Activated gamma-delta T cell treated with anti-CD3 and anti-CD28 coated beads, Interleukin-2, amount 50 U/mL, for 16 hours (primary cell): ENCODE results near the gene DDX10.

ENCODE experiments used
- DNase-seq: peaks from one replicate; pipeline ENCODE4 v3.0.0-alpha.2; 2020; ENCODE audit warnings: low read depth

Gene DDX10

DNA sequence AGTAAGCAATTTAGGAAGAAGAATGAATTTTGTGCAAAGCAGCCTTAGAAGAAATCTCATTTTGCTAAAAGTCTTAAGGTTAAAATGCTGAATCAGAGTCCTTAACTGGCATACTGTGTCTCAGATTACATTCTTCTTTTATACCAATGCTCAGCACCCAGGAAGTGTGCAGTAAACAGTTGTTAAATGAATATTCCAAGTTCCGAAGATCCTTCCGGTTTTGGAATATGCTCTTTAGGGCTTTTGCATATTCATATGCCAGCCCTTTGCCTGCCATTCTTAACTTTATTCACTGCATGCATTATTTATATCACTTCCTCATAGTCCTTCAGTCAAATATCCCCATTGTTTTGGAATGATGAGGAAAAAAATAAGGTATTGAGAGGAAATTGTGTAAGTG is 242.0 kb downstream of the DDX10 start:
- no peak for DNase-seq

DNA sequence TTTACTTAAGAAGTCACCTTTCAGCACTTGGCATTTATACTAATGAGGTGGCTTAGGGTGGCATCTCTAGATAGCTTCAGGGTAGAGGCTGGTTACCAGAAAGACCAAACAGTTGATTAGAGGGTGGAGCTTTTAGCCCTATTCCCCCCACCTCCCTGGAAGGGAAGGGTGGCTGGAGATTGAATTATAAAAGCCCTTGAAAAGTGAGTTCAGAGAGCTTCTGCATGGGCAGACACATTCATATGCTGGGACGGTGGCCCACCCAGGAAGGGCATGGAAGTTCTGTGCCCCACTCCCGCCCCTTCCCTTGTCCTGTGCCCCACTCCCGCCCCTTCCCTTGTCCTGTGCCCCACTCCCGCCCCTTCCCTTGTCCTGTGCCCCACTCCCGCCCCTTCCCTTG is 244.2 kb downstream of the DDX10 start:
- no peak for DNase-seq

DNA sequence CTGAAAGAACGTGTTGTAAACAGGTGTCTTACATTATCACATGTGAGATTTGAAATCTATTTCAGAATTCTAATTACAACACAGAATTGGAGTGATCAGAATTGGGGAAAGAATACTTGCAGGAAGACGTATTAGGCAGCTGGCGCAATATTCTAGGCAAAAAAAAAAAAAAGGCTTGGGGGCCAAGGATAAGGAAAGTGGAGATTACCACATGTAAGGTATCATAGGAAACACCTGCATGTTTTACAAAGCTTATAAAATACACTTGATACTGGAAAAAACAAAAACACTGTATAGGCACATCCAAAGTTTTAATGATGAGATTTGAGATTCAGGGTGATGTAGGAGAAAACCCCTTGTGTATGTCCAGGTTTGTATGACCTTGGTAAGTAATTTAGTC is 245.1 kb downstream of the DDX10 start:
- no peak for DNase-seq

DNA sequence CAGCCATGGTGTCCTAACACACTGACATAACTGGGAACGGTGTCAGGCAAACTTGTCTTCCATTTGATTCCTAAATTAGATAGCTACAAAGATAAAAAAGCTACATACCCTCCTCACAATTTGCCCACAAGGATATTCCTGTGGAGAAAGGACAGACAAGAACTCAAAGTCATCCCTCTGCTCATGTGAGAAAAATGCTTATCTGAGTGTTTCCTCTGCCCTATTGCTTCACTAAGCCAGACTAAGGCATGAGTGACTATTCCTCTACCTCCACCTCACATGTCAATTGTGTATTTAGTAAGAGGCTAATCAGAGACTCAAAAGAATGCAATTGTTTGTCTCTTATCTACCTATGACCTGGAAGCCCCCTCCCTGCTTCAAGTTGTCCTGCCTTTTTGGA is 247.7 kb downstream of the DDX10 start:
- DNase-seq: no peak

DNA sequence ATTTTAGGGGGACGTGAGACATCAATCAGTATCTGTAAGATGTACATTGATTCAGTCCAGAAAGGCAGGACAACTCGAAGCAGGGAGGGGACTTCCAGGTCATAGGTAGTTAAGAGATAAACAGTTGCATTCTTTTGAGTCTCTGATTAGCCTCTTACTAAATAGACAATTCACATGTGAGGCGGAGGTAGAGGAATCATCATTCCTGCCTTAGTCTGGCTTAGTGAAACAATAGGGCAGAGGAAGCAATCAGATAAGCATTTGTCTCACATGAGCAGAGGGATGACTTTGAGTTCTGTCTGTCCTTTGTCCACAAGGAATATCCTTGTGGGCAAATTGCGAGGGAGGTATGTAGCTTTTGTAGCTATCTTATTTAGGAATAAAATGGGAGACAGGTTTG is 248.3 kb downstream of the DDX10 start:
- DNase-seq: no peak

DNA sequence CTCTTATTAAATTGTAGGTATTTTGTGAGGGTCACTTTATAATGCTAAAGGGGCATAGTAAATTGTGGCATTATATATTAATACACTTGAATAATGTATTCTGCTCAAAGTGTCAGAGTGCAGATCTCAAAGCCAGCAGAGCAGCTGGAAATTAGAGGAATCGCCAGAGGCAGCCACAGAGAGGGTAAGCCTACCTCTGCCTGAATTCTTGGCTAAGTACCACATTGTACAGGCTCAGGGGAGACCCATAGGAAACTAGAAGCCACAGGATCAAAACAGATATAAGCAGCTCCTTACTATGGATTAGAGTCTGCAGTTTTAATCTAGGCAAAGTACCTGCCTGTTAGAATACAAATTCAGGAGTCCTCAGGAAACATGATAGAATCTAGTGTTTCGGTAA is 249.3 kb downstream of the DDX10 start:
- DNase-seq: no peak

DNA sequence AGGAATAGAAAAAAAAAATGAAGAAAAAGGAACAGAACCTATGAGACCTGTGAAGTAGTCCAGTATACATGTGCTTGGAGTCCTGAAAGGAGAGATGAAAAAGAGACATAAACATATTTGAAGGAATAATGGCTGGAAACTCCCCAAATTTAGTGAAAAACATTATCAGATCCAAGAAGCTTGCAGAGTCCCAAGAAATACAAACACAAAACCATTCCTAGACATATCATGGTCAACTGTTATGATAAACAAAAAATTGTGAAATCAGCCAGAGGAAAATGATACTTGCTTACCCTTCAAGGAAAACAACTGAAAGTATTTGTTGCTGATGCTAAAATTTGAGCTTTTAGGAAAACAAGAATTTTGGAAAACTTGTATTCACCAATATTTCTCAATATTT is 250.1 kb downstream of the DDX10 start:
- no peak for DNase-seq

DNA sequence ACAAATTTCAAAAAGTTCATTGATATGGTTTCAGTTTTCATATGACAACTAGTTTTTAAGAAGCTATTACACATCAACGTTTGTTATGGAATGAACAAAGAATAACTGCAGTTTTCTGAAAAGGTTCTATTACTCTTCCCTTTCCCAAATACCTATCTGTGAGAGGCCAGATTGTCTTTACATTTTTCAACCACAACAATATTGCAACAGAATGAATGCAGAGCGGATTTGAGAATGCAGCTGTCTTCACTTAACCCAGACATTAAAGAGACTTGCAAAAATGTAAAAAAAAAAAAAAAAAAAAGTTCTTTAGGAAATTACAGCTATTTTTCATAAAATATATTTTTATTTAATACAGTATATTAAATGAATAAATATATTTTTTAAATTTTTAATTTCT is 250.8 kb downstream of the DDX10 start:
- DNase-seq: no peak

DNA sequence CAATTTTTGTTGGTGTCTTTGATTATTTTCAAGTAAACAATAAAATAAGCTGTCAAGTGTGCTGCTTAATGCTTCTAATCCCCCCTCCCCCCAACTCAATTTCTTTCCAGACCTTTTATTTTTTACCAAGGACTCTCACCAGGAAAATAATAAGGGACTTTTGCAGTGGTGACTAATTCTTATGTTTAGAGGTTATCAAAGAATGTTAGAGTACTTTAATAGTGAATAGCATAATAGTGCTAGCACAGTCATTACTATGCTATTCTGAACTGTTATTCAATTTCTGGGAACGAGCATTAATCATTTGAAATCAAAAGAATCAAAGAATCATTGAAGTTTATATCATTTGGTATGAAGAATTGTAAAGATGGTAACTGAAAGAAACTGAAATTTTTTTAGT is 251.4 kb downstream of the DDX10 start:
- no peak for DNase-seq

DNA sequence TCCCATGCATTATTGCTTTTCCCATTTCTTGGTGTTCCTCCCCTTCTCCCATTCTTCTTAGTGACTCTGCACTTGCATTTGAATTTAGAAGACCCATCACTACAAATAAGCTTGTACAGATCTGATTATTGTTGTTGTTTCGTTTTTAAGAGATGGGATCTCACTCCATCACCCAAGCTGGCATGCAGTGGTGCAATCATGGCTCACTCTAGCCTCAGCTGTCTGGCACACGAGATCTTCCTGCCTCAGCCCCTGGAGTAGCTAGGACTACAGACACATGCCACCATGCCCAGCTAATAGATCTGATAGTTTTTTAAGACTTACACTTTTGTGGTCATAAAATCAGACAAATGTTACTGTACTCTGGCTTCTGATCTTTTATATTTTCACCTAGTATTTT is 252.1 kb downstream of the DDX10 start:
- no peak for DNase-seq

DNA sequence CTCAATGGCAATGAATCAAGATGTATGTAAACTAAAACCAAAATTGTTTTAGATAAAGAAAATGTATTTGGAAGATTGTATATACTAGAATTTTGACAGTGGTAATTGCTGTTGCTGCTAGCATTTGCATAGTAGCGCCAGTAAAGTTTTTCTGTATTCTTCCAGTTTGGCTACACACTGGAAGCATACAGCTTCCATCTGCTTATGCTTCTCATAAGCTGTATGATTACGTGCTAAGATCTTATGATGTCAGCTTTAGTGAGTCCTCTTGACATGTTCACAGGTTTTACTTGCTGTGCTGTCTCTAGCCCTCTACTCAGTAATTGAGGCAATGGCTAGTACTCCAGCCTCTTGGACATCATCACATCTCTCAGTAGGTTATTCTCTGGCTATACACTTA is 256.3 kb downstream of the DDX10 start:
- no peak for DNase-seq

DNA sequence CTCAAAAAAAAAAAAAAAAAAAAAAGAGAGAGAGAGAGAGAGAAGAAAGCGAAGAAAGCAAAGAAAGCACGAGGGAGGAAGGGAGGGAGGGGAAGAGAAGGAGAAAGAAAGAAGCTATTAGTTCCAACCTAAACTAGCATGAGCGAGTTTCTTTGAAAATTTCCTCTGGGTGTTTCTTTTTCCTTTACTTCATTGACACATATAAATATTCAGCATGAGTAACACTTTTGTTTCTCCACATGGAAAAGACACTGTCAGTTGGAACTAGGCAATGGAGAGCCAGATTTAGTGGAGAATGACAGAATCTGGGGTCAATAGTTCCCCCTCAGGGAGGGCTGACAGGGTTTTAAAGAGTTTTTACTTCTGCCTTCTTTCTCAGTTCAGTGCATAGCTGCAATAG is 257.4 kb downstream of the DDX10 start:
- no peak for DNase-seq

DNA sequence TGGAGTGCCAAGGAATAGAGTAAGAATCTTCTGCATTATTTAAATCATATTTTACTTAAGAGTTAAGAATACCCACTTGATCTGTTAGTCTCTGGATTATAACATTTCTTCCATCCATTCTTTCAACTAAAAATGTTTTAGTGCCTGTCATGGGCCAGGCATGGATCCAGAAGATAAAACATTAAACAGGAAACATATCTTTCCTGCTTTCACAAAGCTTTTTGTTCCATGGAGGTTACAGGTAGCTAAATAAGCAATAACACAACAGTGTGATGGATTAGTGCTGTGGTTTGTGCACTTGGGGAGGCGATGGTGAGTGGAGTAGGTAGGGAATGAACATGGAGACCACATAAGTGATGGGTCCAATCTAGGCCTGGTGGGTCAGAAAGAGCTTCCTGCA is 258.5 kb downstream of the DDX10 start:
- no peak for DNase-seq

DNA sequence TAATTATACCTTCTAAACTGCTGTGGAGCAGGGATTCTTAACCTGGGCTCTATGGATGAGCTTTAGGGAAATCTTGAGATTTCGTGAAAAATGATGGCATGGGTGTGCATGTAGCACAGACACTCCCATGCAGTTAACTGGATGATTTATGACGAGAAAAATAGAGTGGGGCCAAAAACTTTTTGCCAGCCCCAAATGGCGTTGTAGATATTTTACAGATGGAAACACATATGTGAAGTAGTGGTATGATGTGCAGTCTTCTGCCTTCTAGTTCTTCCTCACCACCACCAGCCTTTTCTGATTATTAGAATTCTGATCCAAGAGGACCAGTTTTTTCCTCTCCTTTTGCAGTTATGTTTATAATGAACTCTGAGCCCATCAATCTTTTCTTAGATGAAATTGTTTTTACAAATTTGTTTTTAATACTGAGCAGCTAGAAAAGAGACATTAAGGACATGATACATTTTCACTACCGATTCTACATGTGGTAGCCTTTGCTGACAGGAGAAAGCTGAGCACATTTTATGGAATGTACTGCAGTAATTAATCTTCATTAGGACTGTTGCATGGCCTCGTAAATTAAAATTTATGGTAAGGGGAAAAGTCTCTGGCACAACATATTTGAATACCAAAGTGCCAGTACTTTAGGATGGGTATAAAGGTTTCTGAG is 261.4 kb downstream of the DDX10 start:
- no peak for DNase-seq

DNA sequence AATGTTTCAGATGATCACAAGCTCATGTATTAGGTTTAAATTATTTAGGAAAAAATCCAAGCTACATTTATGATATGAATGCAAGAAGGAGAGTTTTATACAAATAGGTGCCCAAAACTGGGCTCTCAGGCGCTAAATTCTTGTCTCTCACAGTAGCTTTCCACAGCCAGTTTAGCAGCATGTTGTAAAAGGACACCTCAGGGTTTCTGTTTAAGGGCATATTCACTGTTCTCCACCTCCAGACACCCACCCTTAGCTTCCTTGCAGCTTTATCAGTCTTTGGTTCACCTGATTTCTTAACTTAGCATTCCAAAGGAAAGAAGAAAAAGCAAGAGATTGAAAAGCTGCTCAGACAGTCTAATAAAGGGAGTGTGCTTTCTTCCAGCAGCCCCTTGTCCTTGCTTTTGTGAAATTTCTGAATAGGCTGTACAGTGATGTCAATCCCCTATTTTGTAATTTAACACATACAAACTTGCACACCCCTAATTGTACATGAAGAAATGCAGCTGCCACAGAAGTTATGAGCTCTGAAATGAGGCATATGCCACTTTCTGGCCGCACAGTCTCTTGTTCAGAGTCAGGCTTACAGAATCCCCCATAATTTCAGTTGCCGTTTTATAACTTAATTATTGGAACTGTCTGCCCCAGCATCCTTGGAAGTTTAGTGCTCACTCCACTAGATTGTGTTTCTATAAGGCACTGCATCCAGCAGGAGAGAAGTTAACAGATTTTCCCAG is 262.1 kb downstream of the DDX10 start:
- no peak for DNase-seq

DNA sequence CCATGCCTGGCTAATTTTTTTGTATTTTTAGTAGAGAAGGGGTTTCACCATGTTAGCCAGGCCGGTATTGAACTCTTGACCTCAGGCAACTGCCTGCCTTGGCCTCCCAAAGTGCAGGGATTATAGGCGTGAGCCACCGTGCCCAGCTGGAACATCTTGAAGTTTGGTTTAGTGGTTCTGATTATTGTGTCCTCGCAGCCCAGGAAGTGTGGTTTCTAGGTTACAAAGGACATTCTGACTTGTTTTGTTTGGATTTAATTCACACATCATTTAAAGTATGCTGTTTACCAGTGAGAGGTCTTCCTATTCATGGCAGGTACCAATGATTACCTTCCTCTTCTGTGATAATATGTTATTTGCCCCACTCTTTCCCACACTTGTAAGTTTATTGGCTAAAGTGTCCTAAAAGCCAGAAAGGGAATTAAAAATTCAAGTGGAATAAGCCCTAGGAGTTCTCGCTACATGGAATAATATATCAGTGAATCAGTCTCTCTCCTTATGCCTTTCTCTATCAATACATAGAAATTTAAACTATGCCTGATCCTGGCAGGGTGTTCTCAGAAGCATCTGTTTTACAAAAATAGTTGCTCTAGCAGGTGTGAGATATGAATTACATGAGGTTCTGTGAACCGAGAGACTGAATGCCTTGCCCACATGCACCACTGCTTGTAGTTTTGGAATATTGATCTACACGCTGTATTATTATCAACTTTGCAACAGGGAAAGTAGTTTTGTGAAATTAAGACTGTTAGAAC is 263.1 kb downstream of the DDX10 start:
- DNase-seq: no peak

DNA sequence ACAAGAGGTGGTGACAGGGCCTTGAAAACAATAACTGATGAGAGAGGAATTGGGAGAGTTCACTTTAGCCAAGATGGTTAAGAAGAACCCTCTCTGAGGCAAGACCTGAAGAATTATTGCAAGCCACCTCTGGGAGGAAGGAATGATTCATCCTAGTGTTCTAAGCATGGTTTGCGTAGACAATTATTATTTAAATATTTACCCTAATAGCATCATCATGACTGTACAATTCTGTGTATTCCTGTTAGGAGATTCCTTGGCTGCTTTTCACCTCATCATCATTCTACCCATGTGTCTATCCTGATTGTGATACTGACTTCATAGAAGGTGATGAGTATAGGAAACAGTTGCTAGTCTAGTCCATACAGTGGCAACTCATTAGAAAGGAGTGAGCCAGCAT is 264.4 kb downstream of the DDX10 start:
- no peak for DNase-seq

DNA sequence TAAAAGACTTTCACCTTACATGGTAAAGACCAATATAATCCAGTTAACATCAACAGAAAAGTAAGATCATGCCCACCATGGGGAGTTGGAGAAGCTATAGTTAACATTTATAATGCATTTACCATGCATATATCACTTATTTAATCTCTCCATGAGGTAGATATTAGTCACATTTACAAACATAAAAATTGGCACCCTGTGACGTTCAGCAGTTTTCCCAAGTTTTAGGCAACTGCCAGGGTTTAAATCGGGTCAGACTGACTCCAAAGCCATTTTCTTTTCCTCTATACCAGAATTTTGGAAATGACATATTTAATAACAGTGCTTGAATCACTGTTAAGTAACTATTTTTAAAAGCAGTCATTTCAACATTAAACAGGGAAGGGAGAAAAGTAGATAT is 266.3 kb downstream of the DDX10 start:
- DNase-seq: no peak

DNA sequence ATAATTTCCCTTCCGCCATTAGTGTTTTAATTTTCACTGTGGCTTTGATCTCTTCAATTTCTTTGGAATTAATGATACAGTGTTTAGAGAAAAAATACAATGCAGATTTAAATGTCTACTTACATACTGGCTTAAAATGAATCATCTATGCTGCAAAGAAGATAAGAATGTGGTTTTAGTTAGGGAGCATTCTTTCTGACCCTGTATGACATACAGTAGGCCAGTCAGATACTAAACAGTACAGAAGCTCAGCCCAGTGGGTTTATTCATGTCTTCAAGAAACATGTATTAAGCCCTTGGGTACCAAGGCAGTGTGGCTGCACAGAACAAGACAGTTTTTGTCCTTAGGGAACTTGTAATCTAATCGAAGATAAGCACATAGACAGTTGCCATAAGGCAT is 268.8 kb downstream of the DDX10 start:
- DNase-seq: no peak

DNA sequence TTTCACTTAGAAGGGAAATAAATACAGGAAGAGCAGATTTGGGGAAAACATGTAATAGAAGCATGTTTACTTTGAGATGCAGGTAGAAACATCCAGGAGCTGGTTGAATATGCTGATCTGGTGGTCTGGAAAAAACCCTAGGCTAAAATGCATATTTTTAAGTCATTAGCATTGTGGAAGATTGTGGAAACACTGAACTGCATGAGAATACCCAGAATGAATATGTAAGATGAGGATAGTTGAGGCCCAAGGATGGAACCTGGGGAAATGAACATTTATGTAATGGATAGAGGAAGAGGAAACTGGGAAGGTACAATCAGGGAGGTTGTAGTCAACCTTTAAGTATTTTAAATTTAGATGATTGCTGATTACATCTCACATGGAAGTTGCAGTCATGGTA is 269.4 kb downstream of the DDX10 start:
- no peak for DNase-seq

DNA sequence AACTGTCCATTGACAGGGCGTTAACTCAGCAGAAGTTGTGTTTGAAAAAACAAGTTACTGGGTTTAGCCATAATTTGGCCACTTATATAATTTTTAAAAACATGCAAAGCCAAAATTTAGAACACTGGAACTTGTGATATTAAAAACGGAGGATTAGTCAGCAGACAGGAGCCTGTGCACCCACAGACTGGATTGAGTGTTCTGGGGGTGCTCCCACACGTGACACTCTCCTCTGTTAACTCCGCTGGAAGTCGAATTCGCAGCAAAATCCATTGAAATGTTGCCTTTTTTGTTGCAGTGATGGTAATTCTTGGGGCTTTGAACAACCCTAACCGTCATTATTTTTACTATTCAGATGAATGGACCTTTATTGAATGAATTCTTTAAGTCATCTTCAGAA is 269.8 kb downstream of the DDX10 start:
- no peak for DNase-seq

DNA sequence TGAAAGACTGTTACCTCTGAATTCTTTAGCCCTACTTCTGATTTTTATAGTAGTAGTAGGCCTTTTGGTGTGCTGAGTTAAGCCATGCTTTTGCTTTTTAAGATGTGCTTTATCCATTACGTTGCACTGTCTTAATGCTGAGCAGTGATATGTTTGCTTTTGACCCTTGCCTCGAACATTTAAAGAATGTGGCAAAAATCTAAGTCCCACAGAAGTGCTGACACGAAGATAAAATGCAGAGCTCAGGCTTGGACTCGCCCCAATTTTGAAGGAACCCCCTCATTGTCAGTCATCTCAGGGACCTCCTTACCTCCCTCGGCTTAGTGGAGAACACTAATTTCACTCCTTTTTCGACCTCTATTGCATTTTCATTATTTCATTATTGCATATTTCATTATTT is 272.9 kb downstream of the DDX10 start:
- no peak for DNase-seq

DNA sequence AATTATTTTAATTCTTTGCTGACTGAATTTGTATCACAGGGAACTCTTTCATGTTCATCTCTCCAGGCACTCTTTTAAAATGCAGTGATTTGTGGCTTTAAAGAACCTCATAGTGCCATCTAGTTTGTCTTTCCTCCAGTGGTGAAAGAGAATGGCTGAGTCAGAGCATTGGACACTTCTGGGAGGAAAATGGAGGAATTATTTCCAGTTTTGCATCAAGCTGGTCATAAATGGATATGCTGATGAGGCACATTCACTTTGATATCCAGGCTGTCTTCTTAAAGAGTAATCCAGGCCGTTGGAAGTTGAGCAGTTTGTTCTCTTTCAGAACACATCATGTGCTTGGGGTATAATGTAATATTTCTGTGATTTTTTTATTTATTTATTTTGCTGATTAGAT is 273.7 kb downstream of the DDX10 start:
- DNase-seq: no peak
